OCI-LY7 (cell line): ENCODE measurements around the gene DOHH. TPM values are rescaled to one million over a fixed set of nuclear protein-coding genes. Genes with fewer than 3 reads are reported as not detected.
A peak's percentile ranks its signal among the peaks of the same experiment; 100 is the strongest.

Experiments used
- BruUV-seq: library from RNA; stranded (reverse); fragments of 400-500 nt; replicated peaks from 2 replicates; lab custom pipeline; 2021; lab: Mats Ljungman, UMichigan
- CTCF ChIA-PET: fragments of 300-600 bp; sonication (Branson Sonifier 250); formaldehyde crosslinking; loops from one replicate; lab custom pipeline; 2022; ENCODE audit warnings: antibody characterized with exemption; ENCODE audit not compliant: unreplicated experiment; lab: Charles Lee
- POLR2A ChIA-PET: fragments of 300-600 bp; sonication (Branson Sonifier 250); formaldehyde crosslinking; loops from one replicate; lab custom pipeline; 2022; ENCODE audit warnings: antibody characterized with exemption; lab: Charles Lee
- DNase-seq: peaks from one replicate; pipeline ENCODE4 v3.0.0-alpha.2; 2015; ENCODE audit warnings: low spot score
- H2AFZ ChIP-seq: fragments of 200-600 bp; sonication (generic), shearing (Covaris generic); 2 replicates; pipeline ENCODE4 v1.6.1; 2014; ENCODE audit warnings: mild to moderate bottlenecking, antibody characterized with exemption, low read length, moderate library complexity
- H3K27ac ChIP-seq: fragments of 200-600 bp; sonication (generic); 2 replicates; pipeline ENCODE4 v1.5.1; 2014; ENCODE audit warnings: mixed run types, low read depth, mild to moderate bottlenecking, moderate library complexity, low read length, inconsistent platforms; ENCODE audit not compliant: poor library complexity, severe bottlenecking
- H3K36me3 ChIP-seq: fragments of 200-600 bp; sonication (generic); 2 replicates; pipeline ENCODE4 v1.6.1; 2014; ENCODE audit warnings: mild to moderate bottlenecking, antibody characterized with exemption, low read length, moderate library complexity, mixed read lengths; ENCODE audit not compliant: insufficient read depth
- H3K4me1 ChIP-seq: fragments of 200-600 bp; sonication (generic); 2 replicates; pipeline ENCODE4 v1.5.1; 2014; ENCODE audit warnings: mild to moderate bottlenecking, low read length; ENCODE audit not compliant: insufficient read depth, poor library complexity, severe bottlenecking
- H3K4me2 ChIP-seq: fragments of 200-600 bp; sonication (generic); 2 replicates; pipeline ENCODE4 v1.6.1; 2014; ENCODE audit warnings: mild to moderate bottlenecking, low read length
- H3K4me3 ChIP-seq: fragments of 200-600 bp; sonication (generic); 2 replicates; pipeline ENCODE4 v1.5.1; 2014; ENCODE audit warnings: mild to moderate bottlenecking, low read depth, low read length; ENCODE audit not compliant: poor library complexity, severe bottlenecking
- H3K79me2 ChIP-seq: fragments of 200-600 bp; sonication (generic); 2 replicates; pipeline ENCODE4 v1.6.1; 2016; ENCODE audit warnings: low read depth, mild to moderate bottlenecking, low read length, moderate library complexity, mixed read lengths; ENCODE audit not compliant: insufficient read depth
- H3K9me2 ChIP-seq: fragments of 200-600 bp; sonication (generic); 2 replicates; pipeline ENCODE4 v1.6.1; 2016; ENCODE audit warnings: mild to moderate bottlenecking, low read length, mixed read lengths; ENCODE audit not compliant: insufficient read depth
- H3K9me3 ChIP-seq: fragments of 200-600 bp; sonication (generic); 2 replicates; pipeline ENCODE4 v1.6.1; 2014; ENCODE audit warnings: mild to moderate bottlenecking, mixed run types, low read length, mixed read lengths
- H4K20me1 ChIP-seq: fragments of 200-600 bp; sonication (generic); 2 replicates; pipeline ENCODE4 v1.6.1; 2014; ENCODE audit warnings: mild to moderate bottlenecking, antibody characterized with exemption, low read length, moderate library complexity, mixed read lengths; ENCODE audit not compliant: insufficient read depth
- EZH2phosphoT487 ChIP-seq: fragments of 200-600 bp; sonication (generic); IDR thresholded peaks from 2 replicates; pipeline ENCODE4 v1.6.1; 2018; ENCODE audit warnings: low read depth, borderline replicate concordance, mild to moderate bottlenecking, mixed run types, antibody characterized with exemption, low read length, moderate library complexity, mixed read lengths
- intact Hi-C: fragments of 100-400 bp; cut with micrococcal nuclease; formaldehyde crosslinking; loops from one replicate; pipeline ENCODE4 v1.10.0; 2022; ENCODE audit not compliant: unreplicated experiment
- total RNA-seq, 2 experiments: library from RNA; depleted of rRNA in 1 of 2; stranded (reverse); fragments of >200 nt in 1 of 2; shearing (Covaris generic) in 1 of 2; gene quantifications; 2 replicates each; pipeline ENCODE4 v1.2.3, GENCODE V29; 2014 to 2022
- TF ChIP-seq, protein P1 (sequence below): fragments of 200-600 bp; sonication (generic); conservative IDR thresholded peaks from 2 replicates; pipeline ENCODE4 v1.5.1; 2014; ENCODE audit warnings: mild to moderate bottlenecking, antibody characterized with exemption, low read length, moderate library complexity, mixed read lengths

The DOHH gene
- total RNA-seq, 2 experiments from 2014 or later = 11.3 to 13.1 TPM

DNA sequence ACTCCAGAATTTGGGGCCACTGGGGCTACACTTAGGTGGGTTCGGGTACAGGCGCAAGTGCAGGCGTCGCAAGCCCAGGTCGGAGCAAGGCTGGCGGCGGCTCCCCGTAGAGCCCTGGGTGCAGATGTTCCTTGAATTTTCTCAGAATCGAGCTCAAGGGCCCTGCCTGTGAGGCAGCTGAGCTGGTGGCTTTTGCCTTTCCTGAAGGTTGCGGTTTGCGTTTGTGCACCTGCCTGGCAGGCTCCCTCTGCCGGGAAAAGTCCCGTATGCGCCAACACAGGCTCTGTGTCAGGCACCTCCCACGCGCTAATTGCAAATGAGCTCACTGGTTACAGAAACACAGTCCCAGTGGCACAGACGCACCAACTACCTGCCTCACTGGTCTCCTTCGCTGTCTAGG, 5.9 kb downstream of the DOHH start:
- H3K27ac ChIP-seq = no peak overlapping the region
- H3K4me3 ChIP-seq = no peak overlapping the region
- peaks cover 9% of the 10 kb centered on the region for H3K4me1 ChIP-seq
- H4K20me1 ChIP-seq = no peaks in the 10 kb centered on the region
- H2AFZ ChIP-seq = no peak overlapping the region
- no TSS peak for BruUV-seq
- CTCF ChIA-PET = interaction anchor here (0.5 kb wide), 1 partner anchor 433 kb away, joined by 4 read pairs; no protein-coding TSS in a partner anchor
- POLR2A ChIA-PET = no interaction called here
- no peak for DNase-seq
- H3K4me2 ChIP-seq = no peak overlapping the region; the same call in 1 of the 2 replicates
- no peaks in the 10 kb centered on the region for H3K9me3 ChIP-seq
- intact Hi-C loops = no loop called here
- TF ChIP-seq EZH2phosphoT487 = no peak
- TF ChIP-seq, protein P1, sequence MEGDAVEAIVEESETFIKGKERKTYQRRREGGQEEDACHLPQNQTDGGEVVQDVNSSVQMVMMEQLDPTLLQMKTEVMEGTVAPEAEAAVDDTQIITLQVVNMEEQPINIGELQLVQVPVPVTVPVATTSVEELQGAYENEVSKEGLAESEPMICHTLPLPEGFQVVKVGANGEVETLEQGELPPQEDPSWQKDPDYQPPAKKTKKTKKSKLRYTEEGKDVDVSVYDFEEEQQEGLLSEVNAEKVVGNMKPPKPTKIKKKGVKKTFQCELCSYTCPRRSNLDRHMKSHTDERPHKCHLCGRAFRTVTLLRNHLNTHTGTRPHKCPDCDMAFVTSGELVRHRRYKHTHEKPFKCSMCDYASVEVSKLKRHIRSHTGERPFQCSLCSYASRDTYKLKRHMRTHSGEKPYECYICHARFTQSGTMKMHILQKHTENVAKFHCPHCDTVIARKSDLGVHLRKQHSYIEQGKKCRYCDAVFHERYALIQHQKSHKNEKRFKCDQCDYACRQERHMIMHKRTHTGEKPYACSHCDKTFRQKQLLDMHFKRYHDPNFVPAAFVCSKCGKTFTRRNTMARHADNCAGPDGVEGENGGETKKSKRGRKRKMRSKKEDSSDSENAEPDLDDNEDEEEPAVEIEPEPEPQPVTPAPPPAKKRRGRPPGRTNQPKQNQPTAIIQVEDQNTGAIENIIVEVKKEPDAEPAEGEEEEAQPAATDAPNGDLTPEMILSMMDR = no peak
- H3K79me2 ChIP-seq = peaks cover 11% of the 10 kb centered on the region
- H3K9me2 ChIP-seq = no peaks in the 10 kb centered on the region
- peaks cover 52% of the 10 kb centered on the region for H3K36me3 ChIP-seq

DNA sequence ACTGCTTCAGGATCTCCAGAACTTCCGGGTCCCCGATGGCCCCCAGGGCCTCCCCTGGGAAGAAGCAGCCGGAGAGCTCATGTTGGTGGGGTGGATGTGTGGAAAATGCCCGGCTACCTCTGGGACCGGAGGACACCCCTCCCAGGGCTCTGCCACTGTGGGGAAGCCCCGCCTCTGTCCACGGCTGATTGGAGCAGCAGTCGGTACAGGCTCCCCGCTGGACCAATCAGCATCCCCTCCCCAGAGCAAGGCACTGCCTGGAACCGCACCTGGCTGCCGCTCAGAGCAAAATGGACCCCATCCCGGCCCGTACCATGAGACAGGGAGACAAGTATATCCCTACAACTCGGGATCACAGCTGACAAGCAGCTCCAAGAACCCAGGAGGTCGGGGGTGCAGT, 6.4 kb downstream of the DOHH start:
- TF ChIP-seq, protein P1 = no peak
- no peak for TF ChIP-seq EZH2phosphoT487
- BruUV-seq = no TSS peak
- DNase-seq = peak; percentile 25
- CTCF ChIA-PET = interaction anchor here (0.5 kb wide), 1 partner anchor 432 kb away, joined by 4 read pairs; no protein-coding TSS in a partner anchor
- POLR2A ChIA-PET = no interaction called here
- H3K79me2 ChIP-seq = peaks cover 6% of the 10 kb centered on the region
- no peak overlapping the region for H3K27ac ChIP-seq
- no peaks in the 10 kb centered on the region for H4K20me1 ChIP-seq
- H3K4me3 ChIP-seq = no peak overlapping the region
- no peak overlapping the region; the same call in 1 of the 2 replicates for H3K4me2 ChIP-seq
- H3K9me2 ChIP-seq = no peaks in the 10 kb centered on the region
- H3K9me3 ChIP-seq = no peaks in the 10 kb centered on the region
- intact Hi-C loops = no loop called here
- H3K4me1 ChIP-seq = peaks cover 4% of the 10 kb centered on the region
- H2AFZ ChIP-seq = no peak overlapping the region
- peaks cover 52% of the 10 kb centered on the region for H3K36me3 ChIP-seq

DNA sequence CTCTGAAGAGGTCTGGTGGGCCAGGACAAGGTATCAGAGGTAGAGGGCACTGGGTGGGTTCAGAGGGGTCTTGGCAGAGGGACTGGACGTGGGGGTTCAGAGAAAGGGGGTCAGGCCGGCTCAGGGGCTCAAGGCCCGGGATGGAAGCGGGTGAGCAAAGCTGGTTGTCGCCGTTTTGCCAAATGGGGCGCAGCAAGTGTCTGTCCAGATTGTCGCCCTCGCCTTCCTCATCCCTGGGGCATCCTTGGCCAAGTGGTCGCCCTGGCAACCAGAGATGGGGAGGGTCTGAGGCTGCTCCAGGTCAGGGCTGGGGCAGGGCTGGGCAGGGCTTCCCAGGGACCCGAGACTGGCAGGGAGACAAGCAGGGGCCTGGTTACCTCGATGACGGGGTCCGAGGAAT, 6.8 kb downstream of the DOHH start:
- no peak for TF ChIP-seq EZH2phosphoT487
- TF ChIP-seq, protein P1 = no peak
- no peak overlapping the region for H3K27ac ChIP-seq
- H3K9me2 ChIP-seq = no peaks in the 10 kb centered on the region
- BruUV-seq = no TSS peak
- no peak overlapping the region for H2AFZ ChIP-seq
- peaks cover 2% of the 10 kb centered on the region; the same call in 1 of the 2 replicates for H3K79me2 ChIP-seq
- no peak overlapping the region for H3K4me2 ChIP-seq
- H3K36me3 ChIP-seq = peaks cover 52% of the 10 kb centered on the region
- intact Hi-C loops = no loop called here
- H3K9me3 ChIP-seq = no peaks in the 10 kb centered on the region
- ChIA-PET POLR2A (no interaction called here), CTCF (no interaction called here)
- no peak overlapping the region for H3K4me3 ChIP-seq
- H3K4me1 ChIP-seq = peaks cover under 1% of the 10 kb centered on the region
- DNase-seq = no peak
- H4K20me1 ChIP-seq = no peaks in the 10 kb centered on the region
